ENCODE measurements around the gene TNFRSF19. TPM values are rescaled to one million over a fixed set of nuclear protein-coding genes. Genes with fewer than 3 reads are reported as not detected.
"Not testable (repeated sequence)": the region's sequence is repeated elsewhere in the genome, so short reads cannot be mapped to it uniquely, and the experiment has no call there.

The TNFRSF19 gene
- total RNA-seq, 1 donor from 2014 or later = under 0.01 TPM

DNA sequence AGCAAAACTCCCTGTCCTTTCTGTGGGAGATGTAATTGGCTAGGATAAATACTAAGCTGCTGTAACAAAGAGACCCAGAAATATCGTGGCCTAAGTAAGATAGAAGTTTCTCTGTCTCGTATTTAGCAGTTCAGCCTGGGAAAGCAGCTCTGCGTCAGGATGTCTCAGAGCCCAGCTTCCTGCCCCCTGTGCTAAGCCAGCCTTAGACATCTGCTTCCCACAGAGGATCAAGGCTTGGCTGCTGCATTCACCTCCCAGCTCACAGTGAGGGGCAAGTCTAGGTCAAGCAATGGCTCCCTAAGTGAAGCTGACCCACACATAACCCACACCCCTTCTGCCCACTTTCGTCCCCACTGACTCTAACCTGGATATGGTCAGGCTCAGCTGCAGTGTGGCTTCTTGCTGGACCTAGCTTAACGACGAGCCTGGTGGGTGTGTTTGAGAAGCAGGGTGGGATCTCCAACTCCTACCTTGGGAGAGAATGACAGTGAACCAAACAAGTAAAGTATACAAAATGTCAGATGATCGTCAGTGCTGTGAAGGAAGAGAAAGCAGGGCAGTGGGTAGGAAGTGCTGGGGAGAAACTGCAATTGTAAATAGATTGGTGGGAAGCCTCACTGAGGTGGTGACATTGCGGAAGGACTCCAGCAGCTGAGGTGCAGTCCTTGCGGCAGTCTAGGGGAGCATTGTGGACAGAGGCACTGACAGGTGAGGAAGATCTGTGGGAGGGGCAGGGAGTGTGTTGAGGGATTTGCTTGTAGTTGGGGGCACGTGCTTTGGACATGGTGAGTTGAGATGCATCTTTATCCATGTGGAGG, 82.9 kb downstream of the TNFRSF19 start:
- DNase-seq (ENCODE audit: low read depth in 2 of 2) = peak in 1 of 2 donors; percentile 47

DNA sequence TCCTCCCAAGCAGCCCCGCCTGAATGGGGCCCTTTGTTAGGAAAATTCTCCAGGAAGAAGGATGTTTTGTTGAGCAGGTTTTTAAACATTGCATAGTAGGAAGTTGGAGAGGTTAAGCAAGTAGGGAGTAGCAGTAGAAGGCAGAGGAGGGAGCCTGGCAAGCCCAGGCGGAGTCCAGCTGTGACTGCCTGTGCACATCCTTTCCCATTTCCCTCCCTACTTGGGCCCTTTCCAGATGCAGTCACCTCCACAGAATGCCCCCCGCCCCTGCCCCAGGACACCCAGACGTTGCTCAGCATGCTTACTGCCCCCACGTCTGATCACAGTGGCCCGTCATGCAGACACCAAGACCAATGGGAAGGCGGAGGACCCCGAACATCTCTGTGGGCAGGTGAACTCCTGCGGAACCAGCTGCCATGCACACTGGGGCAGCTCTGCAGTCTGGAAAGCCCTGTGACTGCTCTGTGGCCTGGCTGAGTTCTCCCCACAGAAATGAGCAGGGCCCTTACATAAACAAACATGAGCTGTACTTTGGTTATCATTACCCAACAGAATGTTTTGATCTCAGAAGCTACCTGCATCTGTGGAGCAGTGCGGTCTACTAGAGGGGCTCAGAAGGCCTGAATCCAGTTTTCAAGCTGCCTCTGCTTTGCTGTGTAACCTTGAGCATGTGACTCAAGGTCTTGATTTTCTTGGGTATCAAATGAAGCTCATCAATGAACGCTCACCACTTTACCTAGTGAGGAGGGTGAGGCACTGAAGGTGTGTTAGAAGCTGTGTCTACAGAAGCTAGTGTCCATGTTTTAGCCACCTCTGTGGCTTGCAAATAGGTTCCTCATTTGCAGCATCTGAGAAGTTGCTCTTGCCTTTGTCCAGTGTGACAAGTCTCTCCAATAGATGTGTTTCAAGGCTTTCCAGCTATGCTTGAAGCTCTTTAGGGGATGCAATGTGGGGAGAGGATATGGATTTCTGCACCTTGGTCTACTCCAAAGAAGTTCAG, 84.2 kb downstream of the TNFRSF19 start:
- DNase-seq (ENCODE audit: low read depth in 2 of 2) = peak in 1 of 2 donors; percentile 35

DNA sequence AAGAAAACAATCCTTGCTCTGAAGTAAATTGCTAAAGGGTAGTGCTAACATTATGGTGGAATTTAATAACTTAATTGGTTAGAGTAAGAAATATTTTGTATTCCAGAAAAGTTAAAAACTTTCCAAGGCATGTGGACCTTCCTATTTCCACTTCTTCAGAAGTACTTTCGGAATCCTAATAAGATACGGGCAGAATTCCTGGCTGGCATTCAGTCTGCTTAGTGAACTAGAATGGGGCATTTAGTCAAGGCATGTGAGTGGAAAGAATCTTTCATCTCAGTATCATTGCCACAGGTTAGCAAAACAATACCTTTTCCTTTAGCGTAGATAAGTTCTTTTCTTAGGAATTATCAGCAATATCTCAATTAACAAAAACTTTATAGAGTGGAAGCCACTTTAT, 85.1 kb downstream of the TNFRSF19 start:
- no peak for DNase-seq (ENCODE audit: low read depth in 2 of 2)

DNA sequence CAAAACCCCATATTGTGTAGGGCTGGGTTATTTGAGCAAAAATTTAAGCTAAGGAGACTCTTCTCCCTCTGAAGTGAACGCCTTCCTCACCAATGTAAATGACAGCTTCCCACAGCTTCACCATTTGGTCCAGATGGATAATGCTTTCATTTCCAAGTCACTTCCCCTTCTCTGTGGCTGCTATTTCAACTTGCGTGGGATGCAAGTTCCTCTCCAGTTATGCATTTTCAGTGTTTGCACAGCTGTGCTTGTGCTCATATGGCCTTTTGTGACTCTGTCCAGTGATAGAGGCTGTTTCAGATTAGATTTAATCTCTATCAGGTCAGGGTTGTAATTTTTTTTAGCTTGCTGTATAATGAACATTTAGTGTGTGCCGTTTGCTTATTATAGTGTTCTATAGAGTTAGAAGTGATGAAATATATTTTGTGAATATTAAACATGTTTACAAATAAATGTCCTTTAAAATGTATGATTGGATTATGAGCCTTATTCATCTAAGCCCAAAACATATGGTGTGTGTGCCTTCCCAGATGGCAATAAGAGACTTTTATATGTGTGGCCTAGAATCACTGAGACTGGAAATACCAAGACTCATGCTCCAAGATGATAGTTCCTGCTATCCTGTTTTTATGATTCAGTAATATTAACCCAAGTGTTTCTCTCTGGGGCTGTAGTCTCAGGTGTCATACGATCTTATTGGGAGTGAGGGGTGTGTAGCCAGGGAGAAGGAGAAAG, 86.6 kb downstream of the TNFRSF19 start:
- peak; percentile 23 to 79 for DNase-seq (ENCODE audit: low read depth in 2 of 2)

DNA sequence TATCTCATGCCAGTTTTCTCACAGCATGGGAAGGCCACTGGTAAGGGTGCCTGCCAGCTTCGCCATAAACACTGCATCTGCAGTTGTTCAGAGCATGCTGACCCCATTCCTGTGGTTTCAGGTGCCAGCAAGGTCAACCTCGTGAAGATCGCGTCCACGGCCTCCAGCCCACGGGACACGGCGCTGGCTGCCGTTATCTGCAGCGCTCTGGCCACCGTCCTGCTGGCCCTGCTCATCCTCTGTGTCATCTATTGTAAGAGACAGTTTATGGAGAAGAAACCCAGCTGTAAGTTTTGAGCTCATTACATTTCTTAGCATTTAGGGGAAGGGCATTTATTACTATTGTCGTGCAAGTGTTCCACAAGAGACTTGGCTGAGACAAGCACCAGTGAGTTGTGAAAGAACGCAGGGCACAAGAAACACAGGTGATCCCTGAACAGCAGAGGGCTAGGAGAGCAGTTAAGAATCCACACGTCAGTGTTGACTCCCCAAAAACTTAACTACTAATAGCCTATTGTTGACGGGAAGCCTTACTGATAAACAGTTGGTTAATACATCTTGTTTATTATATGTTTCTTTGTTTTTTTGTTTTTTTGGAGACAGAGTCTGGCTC, 88.8 kb downstream of the TNFRSF19 start:
- DNase-seq (ENCODE audit: low read depth in 2 of 2) = no peak

DNA sequence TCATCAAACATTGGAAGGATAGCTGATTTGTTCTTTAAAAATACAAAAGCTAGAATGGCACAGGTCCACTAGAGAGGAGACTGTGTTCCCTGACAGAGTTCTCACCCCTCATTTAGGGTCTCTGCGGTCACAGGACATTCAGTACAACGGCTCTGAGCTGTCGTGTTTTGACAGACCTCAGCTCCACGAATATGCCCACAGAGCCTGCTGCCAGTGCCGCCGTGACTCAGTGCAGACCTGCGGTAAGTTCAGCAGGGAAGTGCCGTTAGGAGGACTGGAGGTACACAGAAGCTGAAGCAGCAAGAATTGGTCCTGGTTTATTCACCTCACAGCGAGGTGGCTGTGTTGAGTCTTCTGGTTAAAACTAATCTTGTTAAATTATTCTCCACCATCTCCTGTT, 90.0 kb downstream of the TNFRSF19 start:
- no peak for DNase-seq (ENCODE audit: low read depth in 2 of 2)

DNA sequence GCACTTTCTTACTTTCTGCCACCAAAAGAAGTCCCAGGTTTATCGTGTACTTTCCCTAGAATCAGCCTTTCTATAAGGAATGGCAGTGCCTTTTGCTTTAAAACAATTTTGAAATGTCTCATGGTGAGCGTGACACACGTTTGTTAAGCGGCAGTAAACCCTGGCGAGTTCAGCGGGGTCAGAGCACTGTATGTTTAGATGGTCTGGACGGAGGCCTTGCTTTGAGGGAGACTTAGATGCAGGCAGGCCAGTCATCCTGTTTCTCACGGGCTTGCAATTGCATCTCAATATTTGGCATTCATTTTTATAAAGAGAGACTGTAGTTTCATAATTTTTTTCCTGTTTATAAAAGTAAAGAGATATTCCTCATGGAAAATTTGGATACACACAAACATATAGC, 96.4 kb downstream of the TNFRSF19 start:
- no peak for DNase-seq (ENCODE audit: low read depth in 2 of 2)

DNA sequence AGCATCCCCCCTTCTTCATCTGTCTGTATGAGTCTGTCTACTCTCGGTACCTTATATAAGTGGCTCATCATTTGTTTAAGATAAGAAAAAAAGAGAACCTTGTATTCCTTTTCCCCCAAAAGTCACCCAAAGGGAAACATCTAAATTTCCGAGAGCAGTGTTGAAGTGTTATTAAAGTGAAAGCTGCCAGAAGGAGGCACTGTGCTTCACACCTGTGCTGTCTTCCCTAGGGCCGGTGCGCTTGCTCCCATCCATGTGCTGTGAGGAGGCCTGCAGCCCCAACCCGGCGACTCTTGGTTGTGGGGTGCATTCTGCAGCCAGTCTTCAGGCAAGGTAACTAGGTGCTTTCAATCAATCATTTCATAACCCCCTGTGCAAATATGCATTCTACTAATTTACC, 97.5 kb downstream of the TNFRSF19 start:
- peak in 1 of 2 donors; percentile 4 for DNase-seq (ENCODE audit: low read depth in 2 of 2)

DNA sequence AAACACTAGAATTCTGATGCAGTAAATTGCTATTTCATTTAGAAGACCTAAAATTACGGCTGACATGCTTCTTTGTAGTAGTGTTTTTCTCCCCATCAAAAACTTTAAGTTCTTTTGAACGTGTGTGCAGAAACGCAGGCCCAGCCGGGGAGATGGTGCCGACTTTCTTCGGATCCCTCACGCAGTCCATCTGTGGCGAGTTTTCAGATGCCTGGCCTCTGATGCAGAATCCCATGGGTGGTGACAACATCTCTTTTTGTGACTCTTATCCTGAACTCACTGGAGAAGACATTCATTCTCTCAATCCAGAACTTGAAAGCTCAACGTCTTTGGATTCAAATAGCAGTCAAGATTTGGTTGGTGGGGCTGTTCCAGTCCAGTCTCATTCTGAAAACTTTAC, 98.3 kb downstream of the TNFRSF19 start:
- DNase-seq (ENCODE audit: low read depth in 2 of 2) = no peak

DNA sequence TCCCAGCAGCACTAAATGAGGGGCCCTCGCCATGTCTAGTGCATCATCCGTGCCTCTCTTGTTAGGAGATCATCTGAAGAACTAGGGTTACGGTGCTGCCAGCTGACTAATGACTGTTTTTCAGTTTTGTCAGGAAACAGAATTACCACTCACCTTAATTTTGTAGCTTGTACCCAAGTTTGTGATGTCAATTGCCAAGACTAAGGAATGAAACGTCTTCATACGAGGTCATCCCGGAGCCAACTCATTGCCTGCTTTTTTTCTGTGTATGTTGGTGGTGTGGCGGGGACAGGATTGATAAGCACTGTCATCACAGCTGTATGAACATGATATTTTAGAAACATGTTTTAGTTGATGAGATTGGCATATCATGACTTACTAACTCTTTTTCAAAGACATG, 100.6 kb downstream of the TNFRSF19 start:
- no peak for DNase-seq (ENCODE audit: low read depth in 2 of 2)

DNA sequence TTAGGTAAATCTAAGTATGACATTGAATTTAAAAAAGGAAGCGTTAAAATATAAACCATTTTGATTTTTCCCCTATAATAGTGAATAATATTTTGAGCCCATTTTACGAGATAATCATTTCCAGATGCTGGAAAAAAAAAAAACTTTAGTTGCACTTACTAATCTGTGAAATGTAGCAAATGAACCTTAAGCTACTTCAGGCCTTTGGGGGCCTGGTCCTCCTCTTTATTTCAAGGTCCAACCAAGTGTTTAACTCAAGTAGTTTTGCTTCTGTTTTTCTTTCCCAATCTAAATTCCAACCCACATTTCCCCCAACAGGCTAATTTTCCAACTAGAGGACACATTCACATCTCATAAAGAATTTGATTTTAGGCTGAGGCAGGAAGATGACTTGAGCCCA, 101.2 kb downstream of the TNFRSF19 start:
- DNase-seq (ENCODE audit: low read depth in 2 of 2) = no peak

DNA sequence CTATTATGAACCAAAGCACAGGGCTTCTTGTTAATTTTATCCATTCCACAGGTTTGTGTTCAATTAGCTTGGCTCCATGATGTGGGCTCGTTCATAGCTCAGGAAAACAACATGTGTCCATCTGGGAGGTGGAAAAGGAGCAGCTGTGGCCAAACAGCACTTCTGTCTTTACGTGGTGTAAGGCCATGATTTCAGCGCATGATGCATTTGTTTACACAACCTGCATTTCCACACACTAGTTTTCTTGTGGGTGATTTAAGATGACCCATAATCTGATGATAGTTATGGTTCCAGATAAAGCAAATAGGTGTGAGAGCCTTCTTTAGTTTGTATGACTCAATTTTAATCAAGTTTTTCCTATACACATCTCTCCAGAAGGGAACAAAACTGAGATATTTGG, 101.7 kb downstream of the TNFRSF19 start:
- DNase-seq (ENCODE audit: low read depth in 2 of 2) = no peak

DNA sequence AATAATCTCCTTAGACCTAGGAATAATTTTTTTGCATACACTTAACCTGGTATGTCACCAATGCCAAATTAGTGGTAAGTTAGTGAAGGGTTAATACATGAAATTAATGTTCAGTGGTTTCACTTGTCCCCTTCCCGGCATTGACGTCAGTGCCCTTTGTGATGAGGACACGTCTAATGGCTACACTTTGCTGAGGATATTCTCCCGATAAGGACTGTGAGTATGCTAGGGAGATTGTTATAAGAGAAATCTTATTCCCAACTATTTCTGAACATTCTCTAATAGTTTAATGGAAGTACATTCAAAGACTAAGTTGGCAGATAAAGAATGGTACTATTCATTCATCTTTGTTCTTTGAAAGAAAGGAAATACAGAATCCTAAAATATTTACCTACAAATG, 102.4 kb downstream of the TNFRSF19 start:
- DNase-seq (ENCODE audit: low read depth in 2 of 2) = peak in 1 of 2 donors; percentile 13

DNA sequence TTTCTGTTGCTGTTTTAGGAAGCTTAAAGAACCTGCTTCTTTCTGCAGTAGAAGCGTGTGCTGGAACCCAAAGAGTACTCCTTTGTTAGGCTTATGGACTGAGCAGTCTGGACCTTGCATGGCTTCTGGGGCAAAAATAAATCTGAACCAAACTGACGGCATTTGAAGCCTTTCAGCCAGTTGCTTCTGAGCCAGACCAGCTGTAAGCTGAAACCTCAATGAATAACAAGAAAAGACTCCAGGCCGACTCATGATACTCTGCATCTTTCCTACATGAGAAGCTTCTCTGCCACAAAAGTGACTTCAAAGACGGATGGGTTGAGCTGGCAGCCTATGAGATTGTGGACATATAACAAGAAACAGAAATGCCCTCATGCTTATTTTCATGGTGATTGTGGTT, 103.1 kb downstream of the TNFRSF19 start:
- peak in 1 of 2 donors; percentile 48 for DNase-seq (ENCODE audit: low read depth in 2 of 2)

DNA sequence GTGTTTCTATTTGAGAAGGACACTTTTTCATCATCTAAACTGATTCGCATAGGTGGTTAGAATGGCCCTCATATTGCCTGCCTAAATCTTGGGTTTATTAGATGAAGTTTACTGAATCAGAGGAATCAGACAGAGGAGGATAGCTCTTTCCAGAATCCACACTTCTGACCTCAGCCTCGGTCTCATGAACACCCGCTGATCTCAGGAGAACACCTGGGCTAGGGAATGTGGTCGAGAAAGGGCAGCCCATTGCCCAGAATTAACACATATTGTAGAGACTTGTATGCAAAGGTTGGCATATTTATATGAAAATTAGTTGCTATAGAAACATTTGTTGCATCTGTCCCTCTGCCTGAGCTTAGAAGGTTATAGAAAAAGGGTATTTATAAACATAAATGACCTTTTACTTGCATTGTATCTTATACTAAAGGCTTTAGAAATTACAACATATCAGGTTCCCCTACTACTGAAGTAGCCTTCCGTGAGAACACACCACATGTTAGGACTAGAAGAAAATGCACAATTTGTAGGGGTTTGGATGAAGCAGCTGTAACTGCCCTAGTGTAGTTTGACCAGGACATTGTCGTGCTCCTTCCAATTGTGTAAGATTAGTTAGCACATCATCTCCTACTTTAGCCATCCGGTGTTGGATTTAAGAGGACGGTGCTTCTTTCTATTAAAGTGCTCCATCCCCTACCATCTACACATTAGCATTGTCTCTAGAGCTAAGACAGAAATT, 103.8 kb downstream of the TNFRSF19 start:
- no peak for DNase-seq (ENCODE audit: low read depth in 2 of 2)

DNA sequence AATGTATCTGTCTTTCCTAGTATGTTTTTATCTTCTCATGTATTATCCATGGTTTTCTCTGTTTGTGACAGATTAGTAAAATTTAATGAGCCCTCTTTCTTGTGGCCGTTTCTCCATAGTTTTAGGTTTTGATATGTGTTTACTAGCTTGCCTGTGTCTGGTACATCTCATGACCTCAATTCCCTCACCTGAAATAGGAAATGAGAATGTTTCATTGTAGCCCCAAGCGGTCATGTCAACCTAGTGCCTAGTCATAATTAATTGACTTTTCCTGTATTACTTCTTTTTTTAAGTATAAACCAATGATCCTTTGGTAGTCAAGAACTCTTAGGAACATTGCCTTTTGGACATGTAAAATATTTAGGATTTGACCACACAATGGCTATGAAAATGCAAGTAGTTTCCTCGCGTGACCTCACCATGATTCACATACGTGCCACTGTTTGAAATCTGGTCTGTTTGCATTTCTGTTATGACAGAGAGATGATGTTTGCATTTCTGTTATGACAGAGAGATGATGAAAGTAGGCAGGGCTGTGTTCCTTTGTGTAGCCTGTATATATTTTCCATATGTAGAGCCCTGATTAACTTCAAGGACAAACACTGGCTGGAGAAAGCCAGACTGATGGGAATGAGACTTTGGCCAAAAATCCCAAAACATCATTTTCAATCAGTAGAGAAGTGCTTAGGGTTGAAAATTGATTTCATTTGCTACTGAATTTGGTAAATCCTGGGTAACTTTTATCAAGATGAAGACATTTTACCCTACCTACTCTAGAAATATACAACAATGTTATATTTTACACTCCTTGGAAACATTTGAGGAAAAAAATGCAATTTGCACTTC, 104.8 kb downstream of the TNFRSF19 start:
- DNase-seq (ENCODE audit: low read depth in 2 of 2) = peak in 1 of 2 donors; percentile 70

DNA sequence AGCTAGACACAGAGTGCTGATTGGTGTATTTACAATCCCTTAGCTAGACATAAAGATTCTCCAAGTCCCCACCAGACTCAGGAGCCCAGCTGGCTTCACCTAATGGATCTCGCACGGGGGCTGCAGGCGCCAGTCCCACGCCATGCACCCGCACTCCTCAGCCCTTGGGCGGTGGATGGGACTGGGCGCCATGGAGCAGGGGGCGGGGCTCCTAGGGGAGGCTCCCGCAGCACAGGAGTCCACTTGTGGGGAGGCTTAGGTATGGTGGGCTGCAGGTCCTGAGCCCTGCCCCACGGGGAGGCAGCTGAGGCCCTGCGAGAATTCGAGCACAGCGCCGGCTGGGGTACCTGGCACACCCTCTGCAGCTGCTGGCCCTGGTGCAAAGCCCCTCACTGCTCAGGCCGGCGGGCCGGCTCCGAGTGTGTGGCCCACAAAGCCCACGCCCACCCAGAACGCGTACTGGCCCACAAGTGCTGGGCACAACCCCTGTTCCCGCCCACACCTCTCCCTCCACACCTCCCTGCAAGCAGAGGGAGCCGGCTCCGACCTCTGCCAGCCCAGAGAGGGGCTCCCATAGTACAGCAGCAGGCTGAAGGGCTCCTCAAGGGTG, 107.6 kb downstream of the TNFRSF19 start:
- DNase-seq (ENCODE audit: low read depth in 2 of 2) = not testable (repeated sequence)

DNA sequence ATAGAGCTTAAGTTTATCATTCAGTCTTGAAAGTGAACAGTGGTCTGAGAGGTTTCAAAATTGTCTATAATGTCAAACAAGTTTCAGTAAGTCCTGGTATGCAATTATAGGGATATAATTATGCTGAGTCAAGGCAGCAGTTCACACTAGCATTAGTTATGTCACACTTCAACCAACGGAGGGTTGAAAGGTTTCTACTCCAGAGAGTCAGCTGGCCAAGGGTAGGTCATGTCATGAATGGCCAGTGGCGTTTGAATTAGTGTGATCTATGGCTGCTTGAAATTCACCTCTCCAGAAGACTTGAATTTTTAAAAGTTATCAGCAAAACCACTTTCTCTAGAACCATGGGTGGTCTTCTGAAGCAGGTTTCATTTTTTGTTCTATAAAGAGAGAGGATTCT, 108.6 kb downstream of the TNFRSF19 start:
- peak in 1 of 2 donors; percentile 19 for DNase-seq (ENCODE audit: low read depth in 2 of 2)

DNA sequence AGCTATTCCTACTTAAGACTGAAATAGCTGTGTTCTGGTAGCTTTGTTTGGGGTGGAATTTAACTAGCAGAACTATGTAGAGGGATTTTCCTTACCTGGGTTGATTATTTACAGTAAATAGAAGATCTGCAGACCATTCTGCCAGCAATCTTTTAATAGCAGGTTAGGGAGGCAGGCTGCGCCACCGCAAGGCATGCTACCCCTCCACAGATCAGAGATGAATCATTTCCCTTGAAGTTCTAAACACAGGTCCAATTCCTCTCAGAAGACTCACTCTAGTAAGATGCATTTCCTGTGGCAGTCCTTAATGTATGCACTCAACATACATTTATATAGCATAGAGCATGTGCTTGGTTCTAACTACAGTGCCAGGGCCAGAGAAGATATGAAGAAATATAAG, 109.0 kb downstream of the TNFRSF19 start:
- peak in 1 of 2 donors; percentile 80 for DNase-seq (ENCODE audit: low read depth in 2 of 2)
